ENCODE measurements around the gene SLCO2B1. TPM values are rescaled to one million over a fixed set of nuclear protein-coding genes. Genes with fewer than 3 reads are reported as not detected.

The SLCO2B1 gene
- total and polyA plus RNA-seq, 2 donors from 2014 or later = 8.9 to 117 TPM

DNA sequence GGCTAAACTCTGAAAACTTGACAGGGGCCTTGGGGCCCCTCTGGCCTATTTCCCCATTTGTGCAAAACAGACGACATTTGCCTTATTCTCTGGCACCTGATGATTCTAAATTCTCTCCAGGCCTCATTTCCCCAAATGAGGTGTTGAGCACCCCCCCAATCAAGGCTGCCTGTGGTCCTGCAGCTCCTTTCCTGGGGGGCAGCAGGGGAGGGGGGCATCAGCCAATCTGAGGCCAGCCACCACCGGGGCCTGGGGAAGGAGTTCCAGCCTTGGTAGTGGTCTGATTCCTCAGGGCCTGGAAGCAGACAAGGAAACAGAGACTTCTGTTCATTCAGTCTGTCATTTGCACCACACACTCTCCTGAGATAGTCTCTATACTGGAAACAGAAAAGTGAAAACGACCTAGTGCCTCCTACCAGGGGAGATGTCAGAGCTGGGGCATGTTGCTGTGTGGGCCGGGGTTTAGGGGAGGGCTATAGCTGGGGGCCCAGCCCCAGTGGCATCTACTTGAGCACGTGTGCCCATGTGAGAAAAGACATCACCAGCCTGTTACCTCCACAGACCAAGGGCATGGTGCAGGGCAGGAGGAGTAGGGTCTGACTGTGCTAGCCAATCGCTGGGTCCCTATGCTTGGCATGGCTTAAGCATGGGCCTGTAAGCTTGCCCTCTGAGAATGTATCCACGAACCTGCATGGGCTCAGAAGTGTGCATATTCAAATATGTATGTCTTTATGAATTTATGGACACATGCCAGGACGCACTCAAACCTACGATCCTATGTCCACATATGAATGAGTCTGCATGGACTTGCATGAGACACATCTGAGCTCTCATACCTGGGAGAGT is 87.9 kb downstream of the SLCO2B1 start:
- no peak overlapping the region for H3K9ac ChIP-seq (ENCODE audit: low read length in 3 of 3)
- FAIRE-seq (no peak), DNase-seq (no peak)
- intact Hi-C loops (cut with DNase I) = no loop called here
- no peak overlapping the region for H3K27ac ChIP-seq (ENCODE audit: low read depth in 2 of 2, low read length in 2 of 2)
- no peak overlapping the region for H3K4me3 ChIP-seq (ENCODE audit: low read length in 3 of 3)
- no peaks in the 10 kb centered on the region for H3K9me3 ChIP-seq (ENCODE audit: control insufficient read depth in 2 of 3, insufficient read depth in 1 of 3, low read length in 3 of 3)
- H3K4me1 ChIP-seq (ENCODE audit: control insufficient read depth in 2 of 3, insufficient read depth in 2 of 3, low read depth in 1 of 3, low read length in 3 of 3) = peaks cover 0 to 10% (median 0%) of the 10 kb centered on the region in 3 donors
- peaks cover 19% of the 10 kb centered on the region for H3K27me3 ChIP-seq (ENCODE audit: control insufficient read depth, insufficient read depth, low read length)
- no peaks in the 10 kb centered on the region for H3K36me3 ChIP-seq (ENCODE audit: control insufficient read depth in 2 of 3, insufficient read depth in 3 of 3, low read length in 3 of 3)
- TF ChIP-seq CTCF (IDR thresholded peaks at IDR 0.05; ENCODE audit: borderline replicate concordance, extremely low read depth, insufficient read depth) = no peak

- FAIRE-seq (no peak), DNase-seq (peak in 1 of 5 donors; percentile 67)
- peaks cover 19% of the 10 kb centered on the region for H3K27me3 ChIP-seq (ENCODE audit: control insufficient read depth, insufficient read depth, low read length)
- no peak overlapping the region for H3K4me3 ChIP-seq (ENCODE audit: low read length in 3 of 3)
- H3K4me1 ChIP-seq (ENCODE audit: control insufficient read depth in 2 of 3, insufficient read depth in 2 of 3, low read depth in 1 of 3, low read length in 3 of 3) = peaks cover 0 to 10% (median 0%) of the 10 kb centered on the region in 3 donors
- TF ChIP-seq CTCF (IDR thresholded peaks at IDR 0.05; ENCODE audit: borderline replicate concordance, extremely low read depth, insufficient read depth) = no peak
- intact Hi-C loops (cut with DNase I) = loop anchor here (10.0 kb wide), 1 partner anchor 215 kb away; no protein-coding TSS in a partner anchor
- H3K27ac ChIP-seq (ENCODE audit: low read depth in 2 of 2, low read length in 2 of 2) = no peak overlapping the region
- no peaks in the 10 kb centered on the region for H3K9me3 ChIP-seq (ENCODE audit: control insufficient read depth in 2 of 3, insufficient read depth in 1 of 3, low read length in 3 of 3)
- H3K36me3 ChIP-seq (ENCODE audit: control insufficient read depth in 2 of 3, insufficient read depth in 3 of 3, low read length in 3 of 3) = no peaks in the 10 kb centered on the region
- no peak overlapping the region for H3K9ac ChIP-seq (ENCODE audit: low read length in 3 of 3)
Measured at GRCh38 chr11:75239531-75240290, 88.8 kb downstream of the SLCO2B1 start.

GRCh38 chr11:75240311-75241035 is 89.6 kb downstream of the SLCO2B1 start, which contains the start of gene TPBGL:
Gene TPBGL, plus strand, starts transcription at chr11:75240774. Its CDS starts 276 bp downstream, at chr11:75241050.
- intact Hi-C loops (cut with DNase I) = loop anchor here (10.0 kb wide), 1 partner anchor 216 kb away; no protein-coding TSS in a partner anchor
- no peaks in the 10 kb centered on the region for H3K36me3 ChIP-seq (ENCODE audit: control insufficient read depth in 2 of 3, insufficient read depth in 3 of 3, low read length in 3 of 3)
- H3K27me3 ChIP-seq (ENCODE audit: control insufficient read depth, insufficient read depth, low read length) = peaks cover 23% of the 10 kb centered on the region
- H3K9me3 ChIP-seq (ENCODE audit: control insufficient read depth in 2 of 3, insufficient read depth in 1 of 3, low read length in 3 of 3) = no peaks in the 10 kb centered on the region
- DNase-seq = peak; percentile 47 to 88 (median 73)
- no peak for TF ChIP-seq CTCF (IDR thresholded peaks at IDR 0.05; ENCODE audit: borderline replicate concordance, extremely low read depth, insufficient read depth)
- H3K27ac ChIP-seq (ENCODE audit: low read depth in 2 of 2, low read length in 2 of 2) = no peak within 1 kb of the TSS
- no peak for FAIRE-seq
- peaks cover 0 to 10% (median 0%) of the 10 kb centered on the region in 3 donors for H3K4me1 ChIP-seq (ENCODE audit: control insufficient read depth in 2 of 3, insufficient read depth in 2 of 3, low read depth in 1 of 3, low read length in 3 of 3)
- H3K9ac ChIP-seq (ENCODE audit: low read length in 3 of 3) = no peak within 1 kb of the TSS
- H3K4me3 ChIP-seq (ENCODE audit: low read length in 3 of 3) = no peak within 1 kb of the TSS
